HG02610 (cell line): Measurements from ENCODE around the gene DCUN1D4.
A peak's percentile ranks its signal among the peaks of the same experiment; 100 is the strongest.

Source experiments
- ATAC-seq: cut with Tn5 transposase; IDR thresholded peaks from one replicate; pipeline ENCODE4 v1.9.1; 2021; ENCODE audit warnings: mild to moderate bottlenecking, moderate library complexity; ENCODE audit not compliant: unreplicated experiment

DCUN1D4 gene

DNA sequence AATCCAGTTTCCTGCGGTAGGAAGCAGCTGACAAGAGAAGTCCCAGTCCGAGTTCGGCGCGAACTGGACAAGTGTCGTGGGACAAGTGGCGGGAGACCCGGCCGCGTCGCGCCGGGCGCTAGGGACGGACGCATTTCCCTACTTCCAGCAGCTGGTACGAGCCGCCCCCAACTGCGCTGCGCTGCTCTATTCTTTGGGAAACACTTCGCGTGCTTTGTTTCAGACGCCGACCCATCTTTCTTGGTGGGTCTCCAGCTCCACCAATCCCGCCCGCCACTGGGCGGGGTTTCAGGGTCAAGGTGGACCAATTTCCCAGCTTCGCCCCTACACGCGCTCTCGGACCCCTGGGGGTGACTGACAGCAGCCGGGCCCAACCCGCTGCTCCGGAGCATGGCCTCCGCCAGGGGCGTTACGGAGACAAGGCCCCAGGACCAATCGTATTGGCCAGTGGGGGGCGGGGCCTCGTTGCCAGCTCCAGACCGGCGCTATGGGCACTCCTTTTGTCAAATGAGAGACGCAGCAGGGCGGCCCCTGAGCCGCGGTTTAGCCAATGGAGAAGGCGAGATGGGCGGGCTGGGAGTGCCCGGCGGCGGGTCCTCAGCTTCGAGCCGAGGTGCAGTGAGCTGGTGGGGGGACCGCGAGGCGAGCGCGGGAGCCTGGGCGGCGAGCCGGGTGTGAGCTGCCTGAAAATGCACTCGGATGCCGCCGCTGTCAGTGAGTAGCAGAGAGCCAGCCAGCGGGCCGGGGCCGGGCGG lies at the start of gene DCUN1D4:
Gene DCUN1D4 (plus strand): TSS at position 600 of the 755 bp plus-strand sequence. CDS start 90 bp downstream, at position 690.
- ATAC-seq: peak; percentile 94

DNA sequence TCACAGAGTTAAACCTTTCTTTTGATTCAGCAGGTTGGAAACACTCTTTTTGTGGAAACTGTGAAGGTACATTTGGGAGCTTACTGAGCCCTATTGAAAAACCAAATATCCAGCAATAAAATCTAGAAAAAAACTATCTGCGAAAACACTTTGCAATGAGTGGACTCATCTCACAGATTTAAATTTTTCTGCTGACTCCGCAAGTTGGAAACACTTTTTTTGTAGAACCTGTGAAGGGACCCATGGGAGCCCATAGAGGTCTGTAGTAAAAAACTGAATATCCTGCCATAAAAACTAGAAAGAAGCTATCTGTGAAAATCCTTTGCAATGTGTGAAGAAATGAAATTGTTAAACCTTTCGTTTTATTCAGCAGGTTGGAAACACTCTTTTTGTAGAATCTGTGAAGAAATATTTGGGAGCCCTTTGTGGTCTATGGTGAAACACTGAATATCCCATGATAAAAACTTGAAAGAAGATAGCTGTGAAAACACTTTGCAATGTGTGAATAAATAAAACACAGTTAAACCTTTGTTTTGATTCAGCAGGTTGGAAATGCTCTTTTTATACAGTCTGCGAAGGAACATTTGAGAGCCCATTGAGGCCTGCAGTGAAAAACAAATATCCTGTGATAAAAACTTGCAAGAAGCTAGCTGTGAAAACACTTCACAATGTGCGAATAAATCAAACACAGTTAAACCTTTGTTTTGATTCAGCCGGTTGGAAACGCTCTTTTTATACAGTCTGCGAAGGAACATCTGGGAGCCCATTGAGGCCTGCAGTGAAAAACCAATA lies 22.3 kb upstream of the DCUN1D4 start:
- ATAC-seq: no peak

DNA sequence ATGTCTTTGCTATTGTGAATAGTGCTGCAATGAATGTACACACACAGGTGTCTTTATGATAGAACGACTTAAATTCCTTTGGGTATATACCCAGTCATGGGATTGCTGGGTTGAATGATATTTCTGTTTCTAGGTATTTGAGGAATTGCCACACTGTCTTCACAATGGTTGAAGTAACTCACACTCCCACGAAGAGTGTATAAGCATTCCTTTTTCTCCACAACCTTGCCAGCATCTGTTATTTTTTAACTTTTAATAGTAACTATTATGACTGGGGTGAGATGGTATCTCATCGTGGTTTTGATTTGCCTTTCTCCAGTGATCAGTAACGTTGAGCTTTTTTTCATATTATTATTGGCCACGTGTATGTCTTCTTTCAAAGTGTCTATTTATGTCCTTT lies 17.6 kb upstream of the DCUN1D4 start:
- ATAC-seq: no peak

DNA sequence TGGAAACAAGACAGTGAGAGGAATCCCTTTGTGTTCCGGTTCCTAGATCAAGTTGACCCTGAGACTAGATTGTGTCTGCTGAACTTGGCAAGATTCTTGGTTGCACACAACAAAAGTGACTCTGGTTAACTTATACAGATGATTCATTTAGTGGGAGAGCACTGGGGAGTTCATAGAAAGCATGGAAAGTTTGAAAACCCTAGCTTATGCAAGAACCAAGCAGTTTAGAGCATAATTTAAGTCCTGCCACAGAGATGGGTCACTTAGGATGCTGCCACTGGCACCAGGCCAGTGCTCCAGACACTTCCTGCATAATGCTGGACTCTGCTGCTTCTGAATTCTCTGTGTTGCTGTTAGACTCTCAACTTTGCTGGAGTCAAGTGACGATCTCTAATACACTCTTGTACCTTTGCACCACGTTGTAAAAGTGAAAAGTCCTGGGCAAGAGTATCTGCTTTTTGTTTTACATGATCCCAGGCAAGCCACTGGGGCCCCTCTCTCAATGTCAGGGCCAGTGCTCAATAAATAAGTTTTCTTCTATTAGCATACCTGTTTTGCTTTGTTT lies 12.7 kb upstream of the DCUN1D4 start:
- ATAC-seq: no peak

DNA sequence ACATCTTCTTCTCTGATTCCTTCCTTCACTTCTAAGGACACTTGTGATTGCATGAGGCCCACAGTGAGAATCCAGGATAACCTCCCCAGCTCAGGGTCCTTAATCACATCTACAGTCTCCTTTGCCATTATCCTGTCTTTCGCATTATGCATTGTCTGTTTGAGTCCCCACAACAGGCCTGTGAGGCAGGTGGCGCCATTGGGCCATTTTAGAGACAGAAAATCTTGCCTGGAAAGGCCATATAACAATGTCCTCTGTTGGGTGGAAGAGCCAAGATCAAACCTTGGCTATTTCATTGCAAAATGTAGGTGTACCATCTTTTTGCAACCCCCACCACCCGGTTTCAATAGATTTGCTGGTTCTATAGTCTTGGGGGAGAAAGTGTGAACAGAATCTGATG lies 11.8 kb upstream of the DCUN1D4 start:
- peak; percentile 68 for ATAC-seq

DNA sequence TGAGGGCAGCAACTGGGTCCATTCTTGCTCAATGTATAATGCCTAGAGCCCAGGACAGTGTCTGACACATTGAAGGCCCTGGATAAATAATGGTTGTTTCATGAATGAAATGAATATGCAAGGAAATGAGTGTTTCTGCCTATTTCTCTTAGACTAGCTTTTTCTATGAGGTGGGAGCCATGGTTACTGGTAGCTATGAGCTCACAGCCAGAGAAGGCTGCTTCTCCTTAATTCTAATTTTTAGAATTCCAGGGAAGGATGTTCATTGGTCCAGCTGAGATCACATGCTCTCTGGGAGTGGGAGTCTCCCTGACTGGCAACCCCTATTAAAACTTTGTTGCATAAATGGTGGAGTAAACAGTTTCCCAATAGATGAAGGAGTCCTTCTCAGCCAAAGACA lies 9.7 kb upstream of the DCUN1D4 start:
- ATAC-seq: no peak

DNA sequence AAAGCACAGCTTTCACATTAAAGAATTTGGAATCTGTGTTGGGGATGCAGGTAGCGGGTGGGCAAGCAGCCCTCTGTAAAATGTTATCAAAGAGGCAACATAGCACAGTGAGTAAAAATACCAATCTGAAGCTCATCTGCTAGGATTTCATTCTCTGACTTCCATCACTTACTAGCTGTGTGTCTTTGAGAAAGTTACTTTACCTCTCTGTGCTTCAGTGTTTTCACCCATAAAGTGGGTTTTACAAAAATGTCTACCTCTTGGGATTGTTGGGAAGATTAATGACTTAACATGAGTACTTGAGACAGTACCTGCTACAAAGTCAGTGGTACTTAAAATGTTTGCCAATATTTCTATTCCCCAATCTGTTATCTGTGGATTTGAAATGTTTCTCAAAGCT lies 7.9 kb upstream of the DCUN1D4 start:
- ATAC-seq: no peak

DNA sequence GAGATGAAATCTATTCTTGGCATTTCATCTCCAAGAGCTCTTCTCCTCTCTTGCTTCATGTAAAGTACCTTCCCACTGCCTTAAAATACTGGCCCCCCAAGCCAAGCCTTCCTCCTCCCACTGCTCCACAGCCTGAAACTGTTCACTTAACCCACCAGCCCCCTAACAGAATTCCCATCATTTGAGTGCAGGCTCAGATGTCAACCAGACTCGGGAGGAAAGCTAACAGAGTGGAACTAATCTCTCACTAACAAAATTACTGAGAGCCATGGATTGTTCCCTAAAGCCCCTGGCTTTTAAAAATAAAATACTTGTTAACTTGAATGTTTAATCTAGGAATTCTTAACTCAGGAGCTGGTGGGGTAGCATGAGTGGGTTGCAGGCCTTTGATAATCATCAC lies 7.1 kb upstream of the DCUN1D4 start:
- ATAC-seq: no peak

DNA sequence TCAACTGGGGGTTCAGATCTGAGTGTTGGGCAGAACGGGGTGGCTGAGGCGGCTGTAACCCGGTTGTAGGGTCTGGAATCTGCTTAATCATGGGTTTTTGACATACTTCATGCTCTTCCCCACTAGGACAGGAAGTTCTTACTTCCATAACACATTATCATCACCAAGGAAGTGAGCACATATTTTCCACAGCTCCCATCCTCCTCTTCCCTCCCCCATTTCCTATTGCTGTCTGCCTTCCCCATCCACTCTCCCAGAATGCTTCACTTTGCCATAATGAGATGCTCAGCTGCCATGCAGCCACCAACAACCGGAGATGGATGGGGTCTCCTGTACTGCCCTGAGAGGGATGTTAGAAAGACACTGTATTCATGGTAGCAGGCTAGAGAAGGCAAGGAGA lies 6.4 kb upstream of the DCUN1D4 start:
- no peak for ATAC-seq

DNA sequence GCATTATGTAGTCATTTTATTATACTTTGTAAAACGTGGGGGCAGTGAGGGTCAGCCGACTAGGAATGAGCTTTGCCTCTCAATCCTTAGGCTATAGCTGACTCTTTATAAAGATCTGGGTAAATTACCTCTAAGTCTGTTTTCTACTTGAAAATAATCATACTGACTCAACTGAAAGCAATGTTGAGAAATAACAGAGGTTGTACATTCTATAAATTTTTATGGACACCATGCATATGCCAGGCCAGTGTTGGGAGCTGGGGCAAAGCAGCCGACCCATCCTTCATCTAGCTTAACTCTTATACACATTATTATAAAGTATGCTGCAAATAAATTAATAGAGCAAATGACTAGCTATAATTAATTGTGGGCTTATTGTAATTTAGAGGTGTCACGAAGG lies 2.2 kb upstream of the DCUN1D4 start:
- ATAC-seq: no peak

DNA sequence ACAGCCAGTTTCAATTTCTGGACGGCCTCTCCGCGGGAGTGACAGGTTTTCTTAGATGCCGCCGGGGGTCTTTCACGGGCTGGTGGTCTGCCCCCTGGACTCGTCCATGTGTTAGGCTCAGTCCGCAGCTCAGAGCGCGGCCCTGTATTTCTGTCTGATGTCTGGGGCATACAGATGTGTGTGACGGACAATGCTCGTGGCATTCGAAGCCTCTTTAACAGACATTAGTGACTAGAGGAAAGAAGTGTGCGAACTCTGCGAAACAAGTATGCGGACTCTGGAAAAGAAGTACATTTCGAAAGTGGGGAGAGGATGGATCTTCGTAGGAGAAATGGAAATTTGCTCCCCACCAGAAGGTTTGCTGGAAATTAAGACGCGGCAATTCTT lies 793 bp upstream of the DCUN1D4 start:
- ATAC-seq: no peak

DNA sequence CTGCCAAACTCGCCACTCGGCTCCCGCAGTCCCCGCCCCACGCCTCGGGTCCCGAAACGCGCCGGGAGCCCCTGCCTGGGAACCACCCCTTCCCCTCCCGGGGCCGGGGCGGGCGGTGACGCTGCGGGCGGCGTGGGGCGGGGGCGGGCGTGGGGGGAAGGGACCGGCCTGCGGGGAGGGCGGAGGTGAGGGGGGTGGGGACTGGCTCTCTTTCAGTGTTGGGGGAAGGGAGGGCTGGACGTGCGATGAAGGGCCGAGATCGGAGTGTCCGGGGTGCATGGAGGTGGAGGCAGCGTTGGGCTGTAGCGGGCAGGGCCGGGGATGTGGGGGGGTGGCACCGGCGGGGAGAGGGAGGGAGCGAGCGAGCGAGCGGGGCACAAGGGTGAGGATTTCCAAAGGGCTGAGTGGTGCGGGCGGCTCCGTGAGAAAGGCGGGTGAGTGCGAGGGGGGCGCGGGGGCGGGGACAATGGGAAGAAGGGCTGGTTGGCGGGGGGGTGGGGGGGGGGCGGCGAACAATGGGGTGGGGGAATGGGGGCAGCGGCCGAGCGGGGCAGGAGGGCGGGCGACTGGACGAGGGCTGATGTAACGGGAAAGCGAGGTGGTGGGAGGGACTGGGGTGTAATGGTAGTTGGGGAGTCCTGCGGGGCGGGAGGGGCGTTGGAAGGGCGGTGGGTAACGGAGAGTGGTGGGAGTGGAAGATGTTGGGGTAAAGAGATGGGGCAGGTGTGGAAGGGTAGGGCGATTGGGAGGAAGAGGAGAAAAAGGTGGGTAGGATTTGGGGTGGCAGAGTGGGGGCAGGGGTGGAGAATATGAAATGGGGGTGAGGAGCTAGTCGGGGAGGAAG lies 578 bp downstream of the DCUN1D4 start:
- ATAC-seq: peak; percentile 25

DNA sequence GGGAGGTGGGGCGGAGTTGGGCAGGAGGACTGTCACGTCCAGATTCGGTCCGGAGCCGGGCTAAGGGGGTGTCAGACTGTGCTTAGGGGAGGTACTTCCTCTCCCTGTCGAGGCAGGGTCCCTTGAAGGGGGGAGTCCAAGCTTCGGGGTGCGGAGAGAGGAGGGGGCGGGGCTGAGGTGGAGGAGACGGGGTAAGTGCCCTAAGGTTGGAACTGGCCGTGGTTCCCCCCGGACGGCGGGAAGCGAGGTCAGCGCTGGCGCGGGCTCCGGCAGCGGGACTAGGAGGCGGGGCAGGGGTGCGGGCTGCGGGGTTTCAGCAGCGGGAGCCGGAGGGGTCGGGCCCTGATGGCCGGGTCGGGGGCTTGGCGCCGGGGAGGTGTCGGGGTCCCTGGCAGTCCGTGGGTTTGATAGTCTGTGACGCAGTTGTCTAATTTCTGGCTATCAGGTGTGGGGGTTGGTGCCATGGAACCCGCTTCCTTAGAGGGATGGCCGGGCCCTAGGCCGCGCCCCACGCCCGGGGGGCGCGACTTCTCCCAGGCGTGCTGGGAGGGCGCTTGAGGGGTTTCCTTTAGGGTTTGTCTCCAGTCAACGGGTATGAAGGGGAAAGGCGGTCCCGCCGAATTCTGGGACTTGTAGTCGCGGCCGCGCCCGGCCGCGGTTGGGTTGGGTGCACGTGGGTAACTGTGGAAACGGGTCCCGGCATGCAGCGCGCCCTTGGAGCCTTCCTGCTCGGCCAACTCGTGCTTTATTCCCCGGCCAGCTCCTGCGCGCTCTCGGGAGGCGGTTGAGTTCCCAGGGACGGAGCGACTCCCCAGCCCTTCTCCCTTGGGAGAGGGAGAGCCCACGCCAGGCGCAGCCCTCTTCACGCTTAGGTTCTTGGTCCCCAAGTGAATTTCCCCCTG lies 1.5 kb downstream of the DCUN1D4 start:
- ATAC-seq: peak; percentile 50

DNA sequence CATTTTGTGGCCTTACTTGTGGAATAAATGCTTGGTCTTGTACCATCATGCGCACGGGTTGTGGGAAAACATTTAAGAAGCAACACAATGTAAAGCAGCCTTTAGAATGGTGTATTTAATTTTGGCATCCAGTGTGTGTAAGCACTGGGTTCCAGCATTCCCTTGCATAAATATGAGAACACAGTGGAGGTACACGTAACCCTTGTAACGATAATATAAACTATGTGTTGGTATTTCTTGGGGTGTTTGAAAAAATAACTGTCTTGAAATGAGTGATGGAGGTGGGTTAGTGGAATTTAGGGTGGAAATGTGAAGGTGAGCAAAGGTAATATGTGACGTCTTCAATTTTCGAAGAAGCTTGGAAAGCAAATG lies 2.1 kb downstream of the DCUN1D4 start:
- ATAC-seq: no peak

DNA sequence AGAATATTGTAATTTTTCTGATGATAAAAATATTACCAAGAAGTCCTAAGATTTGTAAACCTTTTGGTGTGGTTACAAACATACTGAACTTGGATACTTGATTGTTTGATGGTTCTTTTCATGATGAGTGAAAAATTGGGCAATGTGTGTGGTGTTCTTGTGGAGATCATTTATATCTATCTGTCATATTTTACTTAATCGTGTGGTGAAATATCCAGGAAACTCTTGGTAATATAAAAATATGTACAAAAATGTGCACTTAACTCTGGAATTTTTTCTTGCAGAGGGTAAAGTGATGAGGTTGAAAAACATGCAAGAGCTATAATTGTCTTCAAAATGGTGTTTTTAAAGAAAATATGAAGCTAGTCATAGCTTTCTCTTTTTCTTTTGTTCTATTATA lies 2.8 kb downstream of the DCUN1D4 start:
- no peak for ATAC-seq

DNA sequence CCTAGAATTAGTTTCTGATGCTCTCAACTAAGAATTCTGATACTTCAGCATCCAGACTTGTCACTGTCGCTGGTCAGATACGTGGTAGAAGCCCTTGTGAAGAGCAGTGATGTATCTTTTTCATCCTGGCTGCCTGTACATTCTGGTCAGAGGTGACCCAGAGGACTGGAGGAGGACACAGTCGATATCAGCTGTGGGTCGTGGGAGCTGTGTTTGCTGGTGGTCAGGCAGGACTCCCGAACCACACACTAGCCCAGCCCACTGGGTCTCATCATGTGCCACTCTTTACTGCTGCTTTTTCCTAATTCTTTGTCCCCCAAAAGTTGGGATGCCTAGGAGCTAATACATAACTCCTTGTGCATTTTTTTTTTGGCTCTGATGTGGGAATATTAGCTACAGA lies 6.5 kb downstream of the DCUN1D4 start:
- no peak for ATAC-seq

DNA sequence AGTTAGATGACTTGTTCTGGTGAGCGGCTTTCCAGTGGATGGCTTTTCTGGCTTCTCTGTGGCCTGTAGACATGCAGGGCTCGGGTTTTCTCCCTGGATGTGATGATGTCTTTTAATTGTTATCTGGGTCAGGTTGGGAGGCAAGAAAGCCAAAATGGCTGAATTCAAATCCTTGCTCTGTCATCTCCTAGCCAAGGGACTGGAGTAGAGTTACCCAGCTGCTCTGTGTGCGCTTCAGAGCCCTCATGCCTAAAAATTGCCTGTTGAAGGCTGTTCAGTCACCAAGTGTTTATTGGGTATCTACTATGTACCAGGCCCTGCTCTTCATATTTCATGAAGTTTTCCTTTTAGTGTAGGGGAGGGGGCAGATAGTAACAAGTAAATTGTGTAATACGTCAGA lies 7.3 kb downstream of the DCUN1D4 start:
- ATAC-seq: no peak

DNA sequence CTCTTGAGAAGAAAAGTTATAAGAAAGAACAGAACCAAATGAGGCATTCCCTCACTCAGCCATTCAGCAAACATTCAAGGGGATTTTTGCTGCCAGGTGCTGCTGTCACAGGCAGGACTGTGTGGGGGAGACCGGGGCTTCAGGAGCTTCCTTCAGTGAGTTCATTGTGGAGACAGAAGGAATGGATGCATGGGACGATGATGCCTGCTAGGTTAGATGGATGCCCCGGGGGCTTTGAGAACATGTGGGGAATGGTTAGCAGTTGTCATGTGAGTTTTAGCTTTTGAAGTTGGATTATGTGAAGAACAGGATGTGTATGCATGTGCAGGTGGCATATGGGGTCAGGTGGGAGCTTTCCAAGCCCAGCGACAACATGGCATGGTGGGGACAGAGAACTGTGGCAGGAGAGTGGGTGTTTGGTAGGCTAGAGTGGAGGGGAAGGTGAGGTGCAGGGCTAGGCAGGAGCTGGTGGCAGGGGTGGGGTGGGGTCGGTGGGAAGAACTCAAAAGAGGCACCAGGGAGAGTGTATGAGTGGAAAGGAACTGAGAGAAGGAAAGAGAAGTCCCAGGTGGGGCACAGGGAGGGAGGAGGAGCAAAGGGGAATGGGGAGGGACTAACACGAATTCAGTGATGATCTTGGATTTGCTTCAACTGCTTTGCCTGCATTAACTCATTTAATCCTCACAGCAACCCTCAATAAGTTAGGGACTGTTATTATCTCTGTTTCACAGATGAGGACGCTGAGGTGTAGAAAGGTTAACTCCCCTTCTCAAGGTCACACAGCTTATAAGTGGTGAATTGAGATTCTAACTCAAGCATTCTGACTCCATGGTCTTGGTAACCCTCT lies 8.4 kb downstream of the DCUN1D4 start:
- no peak for ATAC-seq

DNA sequence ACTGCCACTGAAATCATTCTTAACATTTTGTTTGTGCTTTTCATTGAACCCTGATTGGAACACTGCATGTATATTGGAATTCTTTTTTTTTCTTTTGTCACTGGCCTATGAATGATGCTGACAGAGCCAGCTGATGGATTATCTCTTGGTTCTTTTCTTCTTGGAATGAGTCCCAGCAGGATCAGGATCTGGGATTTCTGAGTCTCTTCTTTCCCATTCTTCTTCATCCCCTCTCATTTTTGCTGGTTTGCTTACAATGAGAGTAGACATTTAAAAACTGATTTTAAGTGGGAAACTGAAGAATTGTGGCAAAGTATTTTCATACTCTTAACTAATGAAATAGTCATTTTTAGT lies 9.0 kb downstream of the DCUN1D4 start:
- no peak for ATAC-seq
